Stomach (tissue), 9 donors: ENCODE measurements around the gene ARL14EPL. TPM values are rescaled to one million over a fixed set of nuclear protein-coding genes. Genes with fewer than 3 reads are reported as not detected.
A peak's percentile ranks its signal among the peaks of the same experiment; 100 is the strongest.

Experiments used
- DNase-seq, 2 donors: peaks; one replicate each; pipeline versions ENCODE4 v3.0.0 to v3.0.0-alpha.2; 2013 to 2019
- H3K27ac ChIP-seq, 5 donors: fragments of 200-600 bp in 4 of 5; sonication (generic) in 4 of 5; one replicate each; pipeline ENCODE4 v1.5.1; 2013 to 2019; ENCODE audit warnings: mild to moderate bottlenecking in 1 of 5, moderate library complexity in 1 of 5
- H3K27me3 ChIP-seq, 3 donors: fragments of 200-600 bp; sonication (generic); one replicate each; pipeline ENCODE4 v1.5.1; 2017 to 2019; ENCODE audit warnings: mixed run types in 1 of 3
- H3K36me3 ChIP-seq, 4 donors: fragments of 200-600 bp; sonication (generic); 1 replicate in 3 of 4; 2 replicates in 1 of 4; pipeline ENCODE4 v1.5.1; 2016 to 2019
- H3K4me1 ChIP-seq, 4 donors: fragments of 200-600 bp; sonication (generic); one replicate each; pipeline ENCODE4 v1.5.1; 2016 to 2019
- H3K4me3 ChIP-seq, 4 donors: fragments of 200-600 bp; sonication (generic) in 3 of 4; one replicate each; pipeline ENCODE4 v1.5.1; 2016 to 2019; ENCODE audit warnings: mild to moderate bottlenecking in 1 of 4
- H3K9me3 ChIP-seq, 4 donors: fragments of 200-600 bp; sonication (generic); one replicate each; pipeline ENCODE4 v1.5.1; 2016 to 2019
- EP300 ChIP-seq: sonication (generic); formaldehyde crosslinking; IDR thresholded peaks from one replicate; pipeline ENCODE4 v1.6.1; 2017; ENCODE audit warnings: antibody characterized with exemption
- POLR2A ChIP-seq, 4 donors: fragments of 450-650 bp; IDR thresholded peaks; one replicate each; pipeline ENCODE4 v1.6.1; 2016; ENCODE audit warnings: antibody characterized with exemption in 4 of 4, control low read depth in 2 of 4, mild to moderate bottlenecking in 1 of 4, moderate library complexity in 1 of 4
- POLR2AphosphoS5 ChIP-seq, 3 donors: sonication (generic); formaldehyde crosslinking; IDR thresholded peaks; one replicate each; pipeline ENCODE4 v1.6.1; 2016; ENCODE audit warnings: antibody characterized with exemption in 3 of 3
- WGBS, 5 donors: extraction: QIAGEN DNeasy Blood & Tissue Kit in 3 of 5; methylation state at CpG; one replicate each; pipeline versions ENCODE4 v1.1.5 to v1.1.7; 2013 to 2018; 5-methylcytosine and 5-hydroxymethylcytosine counted together
- intact Hi-C: fragments of 100-400 bp; cut with DNase I; formaldehyde crosslinking; loops from one replicate; pipeline ENCODE4 v1.15.1; 2023; ENCODE audit warnings: low total_unique reads
- polyA plus RNA-seq, 3 donors: library from polyadenylated mRNA; stranded (reverse); fragments of 200-250 nt; gene quantifications; one replicate each; pipeline ENCODE4 v1.2.3, GENCODE V29; 2013
- total RNA-seq, 5 donors: library from RNA; depleted of rRNA; stranded (reverse); fragments of >200 nt; gene quantifications; one replicate each; pipeline versions ENCODE4 v1.1.0 to v1.2.3, GENCODE V29; 2014 to 2016
- TF ChIP-seq, protein P1 (sequence below), 7 experiments: fragments of 450-650 bp in 4 of 7; fragments of 200-600 bp in 3 of 7; sonication (generic) in 3 of 7; IDR thresholded peaks; one replicate each; pipeline ENCODE4 v1.5.1; 2016 to 2019; ENCODE audit warnings: antibody characterized with exemption in 7 of 7, control low read depth in 2 of 7, mild to moderate bottlenecking in 1 of 7
- donor health status: healthy with polysubstance abuse.
- donor health status: Bipolar disorder and iron deficiency.
- donor health status: healthy.

ARL14EPL gene
- total and polyA plus RNA-seq, 8 donors, result not detected

- intact Hi-C loops, result loop anchor here (10.0 kb wide), 1 partner anchor 423 kb away; no protein-coding TSS in a partner anchor
- peak in 1 of 2 donors; percentile 84 for DNase-seq
- no peaks in the 10 kb centered on the region for H3K4me1 ChIP-seq
- H3K27ac ChIP-seq, result no peak overlapping the region
- 12 to 29% (median 19%) methylated on average over 4 of the region's 4 CpGs for WGBS, 5 donors
- no peak overlapping the region for H3K4me3 ChIP-seq
- TF ChIP-seq, protein P1, sequence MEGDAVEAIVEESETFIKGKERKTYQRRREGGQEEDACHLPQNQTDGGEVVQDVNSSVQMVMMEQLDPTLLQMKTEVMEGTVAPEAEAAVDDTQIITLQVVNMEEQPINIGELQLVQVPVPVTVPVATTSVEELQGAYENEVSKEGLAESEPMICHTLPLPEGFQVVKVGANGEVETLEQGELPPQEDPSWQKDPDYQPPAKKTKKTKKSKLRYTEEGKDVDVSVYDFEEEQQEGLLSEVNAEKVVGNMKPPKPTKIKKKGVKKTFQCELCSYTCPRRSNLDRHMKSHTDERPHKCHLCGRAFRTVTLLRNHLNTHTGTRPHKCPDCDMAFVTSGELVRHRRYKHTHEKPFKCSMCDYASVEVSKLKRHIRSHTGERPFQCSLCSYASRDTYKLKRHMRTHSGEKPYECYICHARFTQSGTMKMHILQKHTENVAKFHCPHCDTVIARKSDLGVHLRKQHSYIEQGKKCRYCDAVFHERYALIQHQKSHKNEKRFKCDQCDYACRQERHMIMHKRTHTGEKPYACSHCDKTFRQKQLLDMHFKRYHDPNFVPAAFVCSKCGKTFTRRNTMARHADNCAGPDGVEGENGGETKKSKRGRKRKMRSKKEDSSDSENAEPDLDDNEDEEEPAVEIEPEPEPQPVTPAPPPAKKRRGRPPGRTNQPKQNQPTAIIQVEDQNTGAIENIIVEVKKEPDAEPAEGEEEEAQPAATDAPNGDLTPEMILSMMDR (IDR thresholded peaks at IDR 0.05), result peak in 5 of 7 experiments; percentile 30 to 89 (median 67)
- TF ChIP-seq POLR2A (IDR thresholded peaks at IDR 0.05), result no peak
- H3K27me3 ChIP-seq, result peaks cover 0 to 21% (median 0%) of the 10 kb centered on the region in 3 donors
- no peaks in the 10 kb centered on the region for H3K36me3 ChIP-seq
- H3K9me3 ChIP-seq, result no peaks in the 10 kb centered on the region
Measured at GRCh38 chr5:116068028-116068632, 35.9 kb downstream of the ARL14EPL start.

GRCh38 chr5:116071211-116071610 lies 38.9 kb downstream of the ARL14EPL start:
- DNase-seq, result no peak
- Histone ChIP-seq H3K36me3 (no peaks in the 10 kb centered on the region), H3K27ac (no peak overlapping the region), H3K27me3 (peaks cover 0 to 15% (median 0%) of the 10 kb centered on the region in 3 donors), H3K9me3 (no peaks in the 10 kb centered on the region), H3K4me3 (no peak overlapping the region), H3K4me1 (no peaks in the 10 kb centered on the region)
- WGBS, 5 donors, result 79 to 98% (median 94%) methylated on average over 1 of the region's 1 CpG
- intact Hi-C loops, result no loop called here
- TF ChIP-seq EP300 (no peak), POLR2A (IDR thresholded peaks at IDR 0.05) (no peak), POLR2AphosphoS5 (IDR thresholded peaks at IDR 0.05) (no peak)
- TF ChIP-seq, protein P1 (IDR thresholded peaks at IDR 0.05), result no peak

GRCh38 chr5:116075191-116075831 lies 43.0 kb downstream of the ARL14EPL start:
- Histone ChIP-seq H3K9me3 (no peaks in the 10 kb centered on the region), H3K27ac (no peak overlapping the region), H3K27me3 (no peaks in the 10 kb centered on the region), H3K4me3 (no peak overlapping the region), H3K4me1 (no peaks in the 10 kb centered on the region), H3K36me3 (peaks cover 0 to 6% (median under 1%) of the 10 kb centered on the region in 4 donors)
- DNase-seq, result peak in 1 of 2 donors; percentile 7
- TF ChIP-seq POLR2AphosphoS5 (IDR thresholded peaks at IDR 0.05) (no peak), EP300 (no peak), POLR2A (IDR thresholded peaks at IDR 0.05) (no peak)
- TF ChIP-seq, protein P1 (IDR thresholded peaks at IDR 0.05), result no peak
- intact Hi-C loops, result no loop called here
- WGBS, 5 donors, result 52 to 57% (median 54%) methylated on average over 6 of the region's 6 CpGs

GRCh38 chr5:116076496-116076895 lies 44.2 kb downstream of the ARL14EPL start:
- DNase-seq, result peak in 1 of 2 donors; percentile 9
- no peaks in the 10 kb centered on the region for H3K9me3 ChIP-seq
- intact Hi-C loops, result no loop called here
- peaks cover 0 to 12% (median 3%) of the 10 kb centered on the region in 4 donors for H3K36me3 ChIP-seq
- TF ChIP-seq POLR2A (IDR thresholded peaks at IDR 0.05) (no peak), POLR2AphosphoS5 (IDR thresholded peaks at IDR 0.05) (no peak), EP300 (no peak)
- TF ChIP-seq, protein P1 (IDR thresholded peaks at IDR 0.05), result no peak
- H3K27ac ChIP-seq, result no peak overlapping the region
- no peak overlapping the region for H3K4me3 ChIP-seq
- H3K4me1 ChIP-seq, result no peaks in the 10 kb centered on the region
- WGBS, 5 donors, result 73 to 81% (median 79%) methylated on average over 1 of the region's 1 CpG
- H3K27me3 ChIP-seq, result no peaks in the 10 kb centered on the region
